Endothelial cell of umbilical vein (primary cell): ENCODE results near the gene COX8C.

Experiments used
- CTCF ChIP-seq, 2 donors: IDR thresholded peaks; 1 replicate in 1 of 2; 2 replicates in 1 of 2; pipeline ENCODE4 v1.5.1; 2011; ENCODE audit warnings: low read length in 2 of 2, mild to moderate bottlenecking in 2 of 2, moderate library complexity in 2 of 2, control low read depth in 1 of 2, inconsistent platforms in 1 of 2, low read depth in 1 of 2; ENCODE audit not compliant: insufficient read depth in 1 of 2; ENCODE audit errors: extremely low read depth in 1 of 2
- EZH2 ChIP-seq: IDR thresholded peaks from 2 replicates; pipeline ENCODE4 v1.6.1; 2012; ENCODE audit warnings: borderline replicate concordance, low read depth, mild to moderate bottlenecking, moderate library complexity, low read length, inconsistent platforms; ENCODE audit not compliant: severe bottlenecking
- FOS ChIP-seq: IDR thresholded peaks from 2 replicates; pipeline ENCODE4 v1.6.1; 2011; ENCODE audit warnings: mild to moderate bottlenecking, low read length, moderate library complexity, borderline replicate concordance; ENCODE audit not compliant: insufficient read depth
- JUN ChIP-seq: IDR thresholded peaks from 2 replicates; pipeline ENCODE4 v1.6.1; 2011; ENCODE audit warnings: borderline replicate concordance, low read depth; ENCODE audit not compliant: insufficient read length, insufficient read depth
- POLR2A ChIP-seq: IDR thresholded peaks from 2 replicates; pipeline ENCODE4 v1.6.1; 2012; ENCODE audit warnings: low read depth, mild to moderate bottlenecking, control low read depth, low read length

- TF ChIP-seq EZH2 (no peak), POLR2A (no peak), JUN (no peak), FOS (no peak), CTCF (IDR thresholded peaks at IDR 0.05; ENCODE audit: extremely low read depth in 1 of 2, insufficient read depth in 1 of 2, low read depth in 1 of 2, low read length in 2 of 2) (no peak)
These were observed at the start of gene COX8C for GRCh38 chr14:93346926-93347721.
